ENCODE results near the gene INF2.

The INF2 gene

DNA sequence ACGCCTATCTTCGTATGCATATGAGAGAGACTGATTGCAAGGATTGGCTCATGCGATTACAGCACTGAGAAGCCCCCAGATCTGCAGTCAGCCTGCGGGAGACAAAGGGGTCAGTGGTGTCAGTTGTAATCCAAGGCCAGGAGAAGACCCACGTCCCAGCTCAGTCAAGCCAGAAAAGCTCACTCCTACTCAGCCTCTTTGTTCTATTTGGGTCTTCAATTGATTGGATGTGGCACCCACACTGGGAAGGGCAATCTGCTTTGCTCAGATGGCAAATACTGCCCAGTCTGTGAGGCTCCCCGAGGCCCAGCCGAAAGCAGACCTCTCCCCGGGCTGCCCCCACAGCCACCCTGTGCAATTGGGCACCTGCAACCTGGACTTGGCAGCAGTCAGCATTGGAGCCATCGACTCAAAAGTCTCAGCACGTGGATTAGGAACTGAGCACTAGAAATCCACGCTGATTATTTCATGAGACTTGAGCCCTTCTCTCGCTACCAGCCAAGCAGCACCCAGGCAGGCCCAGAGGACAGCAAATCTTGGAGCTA is 45.3 kb upstream of the INF2 start:
- no peak for DNase-seq (ENCODE audit: low spot score)
- TF ChIP-seq CTCF (IDR thresholded peaks at IDR 0.05; ENCODE audit: extremely low read depth, missing control alignments): no peak

DNA sequence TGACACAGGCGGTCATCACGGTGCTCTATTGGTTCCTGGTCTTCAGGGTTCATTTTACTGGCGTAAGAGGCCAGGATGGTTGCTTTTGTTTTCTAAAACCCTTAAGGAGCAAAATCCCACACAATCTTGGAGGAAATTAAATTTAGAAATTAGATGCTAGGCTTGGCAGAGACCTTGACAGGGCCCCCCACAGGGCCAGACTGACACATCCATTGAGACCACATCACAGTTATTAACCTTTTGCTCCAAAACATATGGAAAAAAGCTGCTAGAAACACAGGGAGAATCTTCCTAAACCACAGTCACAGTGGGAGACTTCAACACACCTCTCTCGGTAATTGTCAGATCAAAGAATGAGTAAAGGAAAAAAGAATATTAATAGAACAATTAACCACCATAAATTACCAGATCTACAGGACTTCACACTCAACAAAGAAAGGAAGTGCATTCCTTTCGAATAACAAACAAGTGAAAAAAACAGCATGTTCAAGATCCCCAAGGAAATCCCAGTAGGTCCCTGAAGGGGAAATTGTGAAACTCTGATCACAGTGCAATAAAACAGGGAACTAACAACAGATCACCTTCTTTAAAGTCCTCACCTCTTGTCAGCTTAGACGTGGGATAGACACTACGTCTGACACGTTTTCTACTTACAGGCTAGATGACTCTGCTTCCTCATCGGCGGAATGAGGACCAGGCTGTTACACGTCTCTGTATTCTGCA is 44.6 kb upstream of the INF2 start:
- no peak for DNase-seq (ENCODE audit: low spot score)
- TF ChIP-seq CTCF (IDR thresholded peaks at IDR 0.05; ENCODE audit: extremely low read depth, missing control alignments): no peak

- no peak for DNase-seq (ENCODE audit: low spot score)
- no peak for TF ChIP-seq CTCF (IDR thresholded peaks at IDR 0.05; ENCODE audit: extremely low read depth, missing control alignments)
Measured at GRCh38 chr14:104647467-104648043, 41.9 kb upstream of the INF2 start.

GRCh38 chr14:104650057-104650980 is 39.1 kb upstream of the INF2 start:
- TF ChIP-seq CTCF (IDR thresholded peaks at IDR 0.05; ENCODE audit: extremely low read depth, missing control alignments): peak; percentile 96
- DNase-seq (ENCODE audit: low spot score): peak; percentile 93

DNA sequence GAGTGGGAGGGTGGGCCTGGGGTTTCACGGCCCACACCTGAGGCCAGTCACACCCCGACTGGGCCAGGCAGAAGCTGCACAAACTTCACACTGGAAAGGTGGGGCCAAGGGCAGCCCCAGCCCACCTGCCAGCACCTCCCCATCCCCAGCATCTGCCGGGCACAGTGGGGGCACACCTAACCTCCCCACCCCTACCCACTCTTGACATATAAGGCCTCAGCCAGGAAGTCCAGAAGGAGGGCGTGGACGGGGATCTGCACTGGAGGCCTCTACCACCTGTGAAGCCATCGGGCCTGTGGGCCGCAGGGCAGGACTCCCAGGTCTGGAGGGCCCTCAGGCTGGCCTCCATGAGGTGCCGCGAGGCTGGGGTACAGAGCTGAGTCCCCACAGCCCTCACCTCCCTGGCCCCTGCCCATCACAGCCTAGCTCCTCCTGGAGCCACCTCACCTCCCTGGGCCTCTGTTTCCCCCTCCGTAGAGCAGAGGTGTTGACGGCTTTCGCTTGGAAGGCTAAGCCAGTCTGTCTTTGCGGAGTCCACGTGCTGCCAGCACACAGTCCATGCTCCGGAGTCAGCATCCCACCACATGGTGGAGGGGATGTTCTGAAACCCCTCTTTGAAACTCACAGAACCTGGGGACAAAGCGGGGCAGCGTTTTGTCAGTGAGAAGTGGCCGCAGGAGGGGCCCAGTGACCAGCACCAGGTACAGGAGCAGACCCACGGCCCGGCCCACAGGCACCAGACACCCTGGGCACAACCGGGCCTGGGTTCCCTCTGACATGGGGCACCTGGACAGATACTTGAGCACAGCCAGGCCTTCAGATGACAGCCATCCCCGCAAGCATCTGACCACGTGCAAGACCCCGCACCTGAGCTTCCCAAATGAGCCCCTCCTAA is 38.2 kb upstream of the INF2 start:
- no peak for TF ChIP-seq CTCF (IDR thresholded peaks at IDR 0.05; ENCODE audit: extremely low read depth, missing control alignments)
- DNase-seq (ENCODE audit: low spot score): peak; percentile 17

DNA sequence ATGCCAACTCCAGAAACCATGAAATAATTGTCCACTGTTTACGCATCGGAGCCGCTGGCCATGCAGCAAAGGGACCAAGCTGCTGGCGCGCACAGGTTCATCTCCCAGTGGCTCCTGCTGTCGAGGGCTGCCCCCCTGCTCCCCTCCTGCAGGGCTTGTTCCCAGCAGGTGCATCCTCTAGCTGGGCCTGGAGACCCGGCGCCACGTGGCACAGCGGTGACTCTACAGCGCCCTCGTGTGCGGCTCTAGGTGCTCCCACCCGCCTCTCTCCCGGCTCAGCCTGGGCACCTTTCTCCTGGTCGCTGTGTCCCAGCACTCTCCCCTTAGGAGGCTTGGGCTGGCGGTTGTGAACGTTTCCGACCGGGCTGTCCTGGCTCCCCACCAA is 37.5 kb upstream of the INF2 start:
- TF ChIP-seq CTCF (IDR thresholded peaks at IDR 0.05; ENCODE audit: extremely low read depth, missing control alignments): no peak
- peak; percentile 10 for DNase-seq (ENCODE audit: low spot score)
